GM23338 (cell line): ENCODE data around the gene SASH1. TPM values are rescaled to one million over a fixed set of nuclear protein-coding genes. Genes with fewer than 3 reads are reported as not detected.

Experiments used
- ATAC-seq: fragments of 200-7000 bp; cut with Tn5 transposase; 3 replicates; pipeline ENCODE4 v1.9.1; 2020
- DNase-seq: peaks from one replicate; pipeline ENCODE4 v3.0.0-alpha.2; 2015; ENCODE audit warnings: low spot score
- H2AFZ ChIP-seq: fragments of 200-600 bp; sonication (generic); 2 replicates; pipeline ENCODE4 v1.8.0; 2016; ENCODE audit warnings: antibody characterized with exemption, mild to moderate bottlenecking, moderate library complexity
- H3F3A ChIP-seq: fragments of 200-600 bp; sonication (generic); replicated peaks from 2 replicates; pipeline ENCODE4 v1.8.0; 2017; ENCODE audit warnings: antibody characterized with exemption, mixed run types, low read depth
- H3K27ac ChIP-seq: fragments of 200-600 bp; sonication (generic); 2 replicates; pipeline ENCODE4 v1.6.1; 2016; ENCODE audit warnings: low read depth
- H3K27me3 ChIP-seq: fragments of 200-600 bp; sonication (generic); 2 replicates; pipeline ENCODE4 v1.8.0; 2016; ENCODE audit warnings: mild to moderate bottlenecking, mixed run types, moderate library complexity; ENCODE audit not compliant: insufficient read depth
- H3K36me3 ChIP-seq: fragments of 200-600 bp; sonication (generic); 2 replicates; pipeline ENCODE4 v1.8.0; 2016; ENCODE audit warnings: mild to moderate bottlenecking; ENCODE audit not compliant: insufficient read depth
- H3K4me1 ChIP-seq: fragments of 200-600 bp; sonication (generic); 2 replicates; pipeline ENCODE4 v1.8.0; 2016; ENCODE audit warnings: mild to moderate bottlenecking, moderate library complexity; ENCODE audit not compliant: insufficient read depth
- H3K4me2 ChIP-seq: fragments of 200-600 bp; sonication (generic); 2 replicates; pipeline ENCODE4 v1.7.1; 2017; ENCODE audit warnings: mixed run types
- H3K4me3 ChIP-seq: fragments of 200-600 bp; sonication (generic); 2 replicates; pipeline ENCODE4 v1.6.1; 2016; ENCODE audit warnings: mixed run types
- H3K79me2 ChIP-seq: fragments of 200-600 bp; sonication (generic); replicated peaks from 2 replicates; pipeline ENCODE4 v1.8.0; 2017; ENCODE audit warnings: mild to moderate bottlenecking; ENCODE audit not compliant: insufficient read depth
- H3K9me2 ChIP-seq: fragments of 200-600 bp; sonication (generic); 2 replicates; pipeline ENCODE4 v1.8.0; 2017; ENCODE audit not compliant: insufficient read depth
- H4K20me1 ChIP-seq: fragments of 200-600 bp; sonication (generic); replicated peaks from 2 replicates; pipeline ENCODE4 v1.8.0; 2017; ENCODE audit warnings: mild to moderate bottlenecking; ENCODE audit not compliant: insufficient read depth
- H3K27ac Mint-ChIP-seq: 2 replicates; pipeline ENCODE4 v1.8.0; 2020; ENCODE audit warnings: inconsistent platforms, mild to moderate bottlenecking, moderate library complexity, mixed read lengths
- H3K27me3 Mint-ChIP-seq: 3 replicates; pipeline ENCODE4 v1.8.0; 2022; ENCODE audit warnings: low read depth, mild to moderate bottlenecking, moderate library complexity, mixed read lengths, inconsistent platforms; ENCODE audit not compliant: insufficient read depth, poor library complexity
- H3K36me3 Mint-ChIP-seq: 3 replicates; pipeline ENCODE4 v1.8.0; 2021; ENCODE audit warnings: low read depth, mild to moderate bottlenecking, inconsistent platforms, moderate library complexity, mixed read lengths
- H3K4me1 Mint-ChIP-seq: 3 replicates; pipeline ENCODE4 v1.8.0; 2020; ENCODE audit warnings: mild to moderate bottlenecking, inconsistent platforms, mixed read lengths
- H3K4me3 Mint-ChIP-seq: 3 replicates; pipeline ENCODE4 v1.8.0; 2021; ENCODE audit warnings: moderate library complexity, mild to moderate bottlenecking, inconsistent platforms, mixed read lengths
- H3K9me3 Mint-ChIP-seq: 3 replicates; pipeline ENCODE4 v1.8.0; 2020; ENCODE audit warnings: moderate library complexity, mild to moderate bottlenecking, inconsistent platforms, mixed read lengths
- CTCF ChIP-seq, 2 experiments: fragments of 200-600 bp in 1 of 2; sonication (generic) in 1 of 2; conservative IDR thresholded peaks; 2 replicates each; pipeline versions ENCODE4 v1.5.1 to v1.6.1; 2016 to 2017; ENCODE audit warnings: antibody characterized with exemption in 2 of 2, low read depth in 2 of 2, mild to moderate bottlenecking in 2 of 2, moderate library complexity in 1 of 2
- EZH2 ChIP-seq: fragments of 200-600 bp; sonication (generic); IDR thresholded peaks from one replicate; pipeline ENCODE4 v1.8.0; 2017; ENCODE audit warnings: antibody characterized with exemption, mild to moderate bottlenecking, low read depth; ENCODE audit not compliant: unreplicated experiment
- EZH2phosphoT487 ChIP-seq: fragments of 200-600 bp; sonication (generic); IDR thresholded peaks from one replicate; pipeline ENCODE4 v1.8.1; 2018; ENCODE audit warnings: antibody characterized with exemption; ENCODE audit not compliant: unreplicated experiment
- JUNB ChIP-seq: IDR thresholded peaks from one replicate; pipeline ENCODE4 v1.6.1; 2016; ENCODE audit warnings: antibody characterized with exemption; ENCODE audit not compliant: unreplicated experiment
- NANOG ChIP-seq: IDR thresholded peaks from 2 replicates; pipeline ENCODE4 v1.6.1; 2016; ENCODE audit warnings: antibody characterized with exemption, borderline replicate concordance
- REST ChIP-seq: IDR thresholded peaks from one replicate; pipeline ENCODE4 v1.6.1; 2018; ENCODE audit warnings: antibody characterized with exemption; ENCODE audit not compliant: unreplicated experiment
- STAT1 ChIP-seq: IDR thresholded peaks from one replicate; pipeline ENCODE4 v1.6.1; 2016; ENCODE audit warnings: antibody characterized with exemption; ENCODE audit not compliant: unreplicated experiment
- ZNF114 ChIP-seq: fragments of 250-450 bp; sonication (Bioruptor Pico); IDR thresholded peaks from 2 replicates; pipeline ENCODE4 v1.5.0; 2020; ENCODE audit warnings: mild to moderate bottlenecking, moderate library complexity
- ZNF331 ChIP-seq: fragments of 250-450 bp; sonication (Bioruptor Pico); IDR thresholded peaks from 2 replicates; pipeline ENCODE4 v1.5.0; 2020; ENCODE audit warnings: low read depth, mild to moderate bottlenecking, moderate library complexity
- ZNF462 ChIP-seq: fragments of 250-450 bp; sonication (Bioruptor Pico); IDR thresholded peaks from 2 replicates; pipeline ENCODE4 v1.5.0; 2020; ENCODE audit warnings: mild to moderate bottlenecking, moderate library complexity
- polyA plus RNA-seq: library from polyadenylated mRNA; unstranded; fragments of >200 nt; fragmentation: Nextera tagmentation; extraction: Ambion mirVana; gene quantifications from 2 replicates; pipeline ENCODE4 v1.2.1, GENCODE V29; 2016
- total RNA-seq: library from RNA; depleted of rRNA; stranded (reverse); fragments of >200 nt; shearing (Covaris generic); gene quantifications from 2 replicates; pipeline ENCODE4 v1.2.3, GENCODE V29; 2014

SASH1 gene
- total and polyA plus RNA-seq, 2 experiments from 2014 or later = 8.2 to 30.2 TPM

- Histone ChIP-seq H3K9me2 (peaks cover 5% of the 10 kb centered on the region), H3F3A (no peaks in the 10 kb centered on the region), H3K79me2 (no peaks in the 10 kb centered on the region), H4K20me1 (no peaks in the 10 kb centered on the region), H3K4me2 (no peak overlapping the region), H3K27ac (no peak overlapping the region), H3K27me3 (no peaks in the 10 kb centered on the region), H3K4me1 (peaks cover 3% of the 10 kb centered on the region; the same call in 1 of the 2 replicates), H2AFZ (no peak overlapping the region), H3K4me3 (no peak overlapping the region), H3K36me3 (no peaks in the 10 kb centered on the region)
- H3K36me3 Mint-ChIP-seq = no peaks in the 10 kb centered on the region
- no peaks in the 10 kb centered on the region for H3K9me3 Mint-ChIP-seq
- no peak for DNase-seq
- ATAC-seq = no peak
- no peaks in the 10 kb centered on the region for H3K4me1 Mint-ChIP-seq
- TF ChIP-seq STAT1 (no peak), ZNF462 (CRISPR knock-in tag) (no peak), EZH2 (no peak)
- no peak overlapping the region for H3K4me3 Mint-ChIP-seq
- no peaks in the 10 kb centered on the region for H3K27me3 Mint-ChIP-seq
- H3K27ac Mint-ChIP-seq = no peak overlapping the region
Observed at GRCh38 chr6:148497257-148497656, 154.6 kb downstream of the SASH1 start.

GRCh38 chr6:148497717-148498116, 155.1 kb downstream of the SASH1 start:
- peaks cover 5% of the 10 kb centered on the region for H3K9me2 ChIP-seq
- ATAC-seq (no peak), DNase-seq (no peak)
- Mint-ChIP-seq H3K4me3 (no peak overlapping the region), H3K27me3 (no peaks in the 10 kb centered on the region), H3K27ac (no peak overlapping the region), H3K36me3 (no peaks in the 10 kb centered on the region), H3K9me3 (no peaks in the 10 kb centered on the region), H3K4me1 (no peaks in the 10 kb centered on the region)
- H3F3A ChIP-seq = no peaks in the 10 kb centered on the region
- no peaks in the 10 kb centered on the region for H3K36me3 ChIP-seq
- H3K4me2 ChIP-seq = no peak overlapping the region
- H3K4me1 ChIP-seq = peaks cover 3% of the 10 kb centered on the region; the same call in 1 of the 2 replicates
- no peak overlapping the region for H2AFZ ChIP-seq
- no peaks in the 10 kb centered on the region for H3K79me2 ChIP-seq
- H3K27ac ChIP-seq = no peak overlapping the region
- no peaks in the 10 kb centered on the region for H4K20me1 ChIP-seq
- no peaks in the 10 kb centered on the region for H3K27me3 ChIP-seq
- no peak overlapping the region for H3K4me3 ChIP-seq
- TF ChIP-seq JUNB (no peak), ZNF114 (CRISPR knock-in tag) (no peak), EZH2 (no peak), ZNF331 (CRISPR knock-in tag) (no peak), EZH2phosphoT487 (no peak), REST (no peak), NANOG (no peak), CTCF (conservative IDR thresholded peaks at IDR 0.05; ENCODE audit: low read depth in 2 of 2) (no peak)
